ENCODE measurements around the gene ZBBX.

ZBBX gene

DNA sequence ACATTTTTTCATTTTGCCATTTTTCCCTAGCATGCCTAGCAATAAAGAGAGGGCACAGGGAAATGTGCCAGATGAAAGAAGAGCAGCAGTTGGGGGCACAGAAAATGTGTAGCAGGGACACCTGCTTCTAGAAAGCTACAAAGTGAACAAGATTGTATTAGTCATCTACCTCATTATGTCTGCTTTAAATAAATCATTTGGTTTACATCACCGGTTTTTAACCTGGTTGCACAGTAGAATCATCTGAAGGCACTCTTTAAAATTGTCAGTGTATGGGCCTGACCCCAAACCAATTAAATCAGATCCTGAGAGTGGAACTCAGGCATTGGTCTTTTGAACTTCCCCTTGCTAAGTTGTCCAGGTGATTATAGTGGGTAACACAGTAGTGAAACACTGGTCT is 73.8 kb downstream of the ZBBX start:
- DNase-seq = no peak

DNA sequence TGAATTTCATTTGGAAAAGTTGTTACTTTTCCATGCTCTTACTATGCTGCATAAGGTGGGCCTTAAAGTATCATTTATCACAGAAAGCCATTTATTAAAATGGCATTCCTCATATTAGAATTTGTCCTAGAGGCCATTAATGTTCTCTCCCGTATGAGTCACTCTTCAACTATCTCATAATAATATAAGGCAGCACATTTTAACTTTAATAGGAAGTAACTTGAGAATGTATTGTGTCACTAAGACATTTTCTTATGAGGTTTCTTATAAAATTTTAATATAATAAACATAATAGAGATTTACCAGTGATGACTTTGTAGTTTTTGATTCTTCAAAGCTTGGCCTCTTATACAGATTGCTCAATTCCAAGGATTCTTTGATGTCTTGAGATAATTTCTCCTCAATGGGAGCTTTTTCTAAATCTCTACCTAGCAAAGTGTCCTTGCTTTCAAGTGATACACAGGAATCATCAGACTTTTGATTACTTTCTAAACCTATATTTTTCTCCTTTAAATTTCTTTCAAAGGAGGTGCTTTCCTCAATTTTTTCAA is 74.7 kb downstream of the ZBBX start:
- no peak for DNase-seq

DNA sequence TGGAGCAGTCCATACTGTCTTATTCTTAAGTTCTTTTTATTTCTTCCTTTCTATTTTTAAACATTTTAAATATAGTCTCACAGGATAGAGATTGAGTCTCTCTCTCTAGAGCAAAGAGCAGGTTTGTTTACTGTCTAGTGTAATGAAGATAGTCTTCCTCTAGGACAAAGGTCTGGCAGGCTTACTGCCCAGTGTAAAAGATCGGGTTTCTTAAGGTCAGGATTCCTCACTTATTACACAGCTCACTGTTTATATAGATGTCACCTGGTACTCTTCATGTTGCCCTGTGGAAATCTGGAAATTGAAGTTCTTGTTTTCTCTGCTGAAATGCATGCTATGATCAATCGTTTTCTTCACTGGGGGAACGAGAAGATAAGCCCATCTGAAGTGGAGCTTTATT is 76.0 kb downstream of the ZBBX start:
- no peak for DNase-seq

DNA sequence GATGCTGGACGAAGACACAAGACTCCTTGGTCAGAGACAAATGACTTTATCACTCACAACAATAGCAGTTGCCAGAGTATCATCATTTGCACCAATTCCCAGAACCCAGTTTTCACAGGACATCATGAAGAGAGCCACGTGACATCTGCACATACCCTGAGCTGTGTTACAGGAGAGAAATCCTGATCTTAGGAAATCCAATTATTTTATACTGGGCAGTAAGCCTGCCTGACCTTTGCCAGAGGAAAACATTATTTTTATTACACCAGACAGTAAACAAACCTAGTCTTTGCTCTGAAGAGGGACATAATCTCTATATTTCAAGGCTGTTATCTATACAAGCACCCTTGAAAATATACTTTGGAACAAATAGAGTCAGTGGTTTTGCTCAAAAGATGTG is 77.4 kb downstream of the ZBBX start:
- DNase-seq = no peak

GRCh38 chr3:167300207-167300606 is 79.9 kb downstream of the ZBBX start:
- no peak for DNase-seq

DNA sequence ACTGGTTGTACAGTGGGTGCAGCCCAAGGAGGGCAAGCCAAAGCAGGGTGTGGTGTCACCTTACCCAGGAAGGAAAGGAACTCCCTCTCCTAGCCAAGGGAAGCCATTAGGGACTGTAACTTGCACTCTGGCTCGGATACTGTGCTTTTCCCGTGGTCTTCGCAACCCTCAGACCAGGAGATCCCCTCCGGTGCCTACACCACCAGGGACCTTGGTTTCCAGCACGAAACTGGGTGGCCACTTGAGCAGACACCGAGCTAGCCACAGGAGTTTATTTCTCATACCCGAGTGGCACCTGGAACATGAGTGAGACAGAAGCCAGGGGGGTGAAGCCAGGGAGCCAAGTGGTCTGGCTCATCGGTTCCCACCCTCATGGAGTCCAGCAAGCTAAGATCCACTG is 90.7 kb downstream of the ZBBX start:
- no peak for DNase-seq

DNA sequence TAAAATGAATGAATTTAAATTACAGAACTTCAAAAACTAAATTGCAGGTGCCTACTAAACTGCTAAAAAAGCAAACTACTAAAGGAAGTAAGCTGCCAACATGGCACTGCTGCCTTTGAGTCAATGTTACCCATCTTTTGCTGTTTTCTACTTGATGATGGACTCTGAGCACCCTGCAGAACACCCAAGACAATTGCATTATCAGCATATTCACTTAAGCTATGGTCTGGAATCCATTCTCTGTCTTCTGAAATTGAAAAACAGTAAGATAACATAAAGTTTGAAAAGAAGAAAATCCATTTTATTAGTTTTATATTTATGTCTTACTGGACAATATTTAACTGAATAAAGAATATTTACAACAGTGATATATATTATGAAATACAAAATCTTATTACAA is 91.4 kb downstream of the ZBBX start:
- no peak for DNase-seq

GRCh38 chr3:167287308-167287707 is 92.8 kb downstream of the ZBBX start:
- DNase-seq = no peak

- no peak for DNase-seq
These were observed 105.8 kb downstream of the ZBBX start for GRCh38 chr3:167274141-167274874.

- DNase-seq = no peak
These were observed 127.1 kb downstream of the ZBBX start for GRCh38 chr3:167253037-167253436.

GRCh38 chr3:167251678-167252077 is 128.4 kb downstream of the ZBBX start:
- no peak for DNase-seq

- DNase-seq = no peak
These were observed 133.8 kb downstream of the ZBBX start for GRCh38 chr3:167246252-167246651.

DNA sequence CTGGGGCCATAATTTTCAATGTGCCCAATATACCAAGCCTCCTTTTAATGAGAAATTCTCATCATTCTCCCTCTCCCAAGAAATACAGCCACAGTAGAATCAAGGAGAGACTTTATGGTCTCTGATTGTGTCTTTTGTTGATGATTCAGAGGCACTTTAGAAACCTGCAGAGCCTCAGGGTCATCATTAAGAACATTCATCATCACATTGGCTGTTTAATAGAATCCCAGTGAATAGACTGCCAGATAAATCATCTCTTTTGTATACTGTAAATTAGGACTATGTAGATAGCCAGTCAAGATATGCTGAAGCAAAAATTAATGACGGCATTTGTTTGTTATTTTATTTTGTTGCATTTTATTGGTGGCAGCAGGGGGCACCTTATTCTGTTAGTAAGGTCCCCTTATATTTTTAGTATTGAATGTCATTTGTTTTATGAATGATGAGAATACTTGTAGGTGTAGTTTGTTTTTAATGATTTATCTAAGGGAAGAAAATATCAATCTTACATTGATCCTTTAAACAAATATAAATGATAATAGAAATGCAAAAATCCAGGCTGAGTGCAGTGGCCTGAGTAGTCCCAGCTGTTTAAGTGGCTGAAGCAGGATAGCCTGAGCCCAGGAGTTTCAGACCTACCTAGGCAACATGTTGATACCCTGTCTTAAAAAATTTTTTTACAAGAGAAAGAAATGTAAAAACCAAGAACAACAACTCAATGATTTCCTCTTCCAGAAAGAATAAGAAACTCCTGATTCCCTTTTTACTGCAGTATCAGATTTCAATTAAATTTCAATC is 138.8 kb downstream of the ZBBX start:
- no peak for DNase-seq

DNA sequence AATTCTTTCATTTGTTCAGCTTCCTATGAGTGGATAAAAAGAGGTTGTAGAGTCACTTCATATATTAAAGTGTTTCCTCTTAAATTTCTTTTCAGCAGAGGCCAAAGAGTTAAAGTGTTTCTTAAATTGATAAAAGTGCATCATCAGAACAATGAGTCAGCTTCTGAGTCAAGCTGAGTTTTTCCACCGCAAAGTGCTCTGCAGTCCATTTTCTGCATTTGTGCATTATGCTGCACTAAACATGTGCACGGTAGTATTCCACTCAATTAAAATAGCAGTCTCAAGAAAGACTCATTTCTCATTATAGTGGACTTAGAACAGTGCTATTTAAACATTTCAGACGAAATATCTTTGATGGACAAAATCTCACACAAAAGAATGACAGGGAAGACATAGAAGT is 152.0 kb downstream of the ZBBX start:
- no peak for DNase-seq

DNA sequence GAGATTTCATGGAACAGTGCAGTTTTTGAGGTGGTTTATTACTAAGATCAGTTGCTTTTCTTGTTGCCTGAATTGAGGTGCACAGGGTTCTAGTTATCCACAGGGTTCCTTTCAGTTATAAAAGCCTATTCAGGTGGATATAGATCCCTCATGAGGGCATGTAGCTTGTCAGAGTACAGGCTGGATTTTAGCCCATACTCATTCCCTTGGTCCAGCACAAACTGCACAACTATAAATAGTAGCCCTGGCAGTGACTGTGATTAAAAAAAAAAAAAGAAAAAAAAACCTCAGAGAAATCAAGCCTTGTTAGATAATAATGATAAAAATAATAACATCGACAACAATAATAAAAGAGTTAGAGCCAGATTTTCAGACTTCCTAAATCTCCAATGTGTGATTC is 154.3 kb downstream of the ZBBX start:
- DNase-seq = no peak

DNA sequence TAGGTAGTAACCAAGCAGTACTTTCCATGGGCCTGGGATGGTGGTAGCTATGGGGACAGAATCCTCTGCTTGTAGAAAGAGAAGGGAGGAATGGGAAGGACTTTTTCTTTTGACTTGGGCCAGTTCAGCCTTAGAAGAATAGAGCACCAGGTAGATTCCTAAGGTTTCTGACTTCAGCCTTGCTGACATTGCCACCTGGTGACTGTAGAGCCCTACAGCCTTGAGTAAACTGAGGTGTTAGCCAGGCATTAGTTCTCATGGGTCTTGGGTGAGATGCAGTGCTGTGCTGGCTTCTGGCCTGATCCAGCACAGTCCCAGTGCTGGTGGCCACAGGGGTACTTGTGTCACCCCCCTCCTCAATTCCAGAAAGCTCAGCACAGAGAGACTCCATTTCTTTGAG is 171.1 kb downstream of the ZBBX start:
- no peak for DNase-seq

DNA sequence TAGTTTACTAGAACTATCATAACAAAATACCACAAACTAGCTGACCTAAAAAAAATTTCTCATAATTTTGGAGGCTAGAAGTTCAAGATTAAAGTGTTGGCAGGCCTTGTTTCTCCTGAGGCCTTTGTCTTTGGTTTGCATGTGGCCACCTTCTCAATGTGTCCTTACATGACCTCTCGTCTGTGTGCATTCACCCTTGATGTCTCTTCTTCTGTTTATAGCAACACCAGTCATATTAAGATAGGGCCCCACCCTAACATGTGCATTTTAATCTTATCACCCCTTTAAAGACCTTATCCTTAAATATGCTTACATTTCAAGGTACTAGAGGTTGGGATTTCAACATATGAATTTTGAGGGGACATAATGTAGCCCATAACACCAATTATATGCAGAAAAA is 177.0 kb downstream of the ZBBX start:
- DNase-seq = no peak

DNA sequence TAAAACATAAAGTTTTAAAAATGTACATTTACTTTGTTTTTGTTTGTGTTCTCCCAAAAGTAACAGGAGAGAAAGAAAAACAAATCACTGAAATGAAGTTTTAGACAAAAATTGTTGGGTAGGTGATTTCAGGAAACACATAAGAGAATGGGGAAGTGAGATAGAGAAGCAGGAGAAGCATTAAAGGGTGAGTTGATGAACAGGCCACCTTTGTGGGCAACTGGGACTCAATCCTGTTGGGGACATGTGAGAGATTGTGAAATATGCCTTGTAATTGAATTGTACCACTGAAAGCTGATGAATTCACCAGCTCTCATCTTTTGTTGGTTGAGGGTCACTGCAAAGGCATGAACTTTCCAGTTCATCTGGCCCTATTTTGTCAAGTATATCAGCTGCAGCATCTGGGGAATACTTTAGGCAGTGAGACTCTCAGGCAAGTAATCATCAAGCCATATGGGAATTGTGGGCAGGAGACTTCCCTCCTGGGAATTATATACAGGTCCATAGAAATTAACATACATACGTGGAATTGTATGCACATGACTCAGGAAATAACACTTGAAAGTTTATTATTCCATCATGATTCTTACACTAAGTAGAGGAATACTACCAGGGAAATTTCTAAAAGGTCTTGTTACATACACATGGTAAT is 181.0 kb downstream of the ZBBX start:
- no peak for DNase-seq
